Left hindlimb (tissue), 1 donor: ENCODE data around the gene EIF4E2.
A peak's percentile ranks its signal among the peaks of the same experiment; 100 is the strongest.
"Not testable (repeated sequence)": the region's sequence is repeated elsewhere in the genome, so short reads cannot be mapped to it uniquely, and the experiment has no call there.

Experiments used
- DNase-seq: peaks from one replicate; pipeline ENCODE4 v3.0.0-alpha.2; 2018

EIF4E2 gene

DNA sequence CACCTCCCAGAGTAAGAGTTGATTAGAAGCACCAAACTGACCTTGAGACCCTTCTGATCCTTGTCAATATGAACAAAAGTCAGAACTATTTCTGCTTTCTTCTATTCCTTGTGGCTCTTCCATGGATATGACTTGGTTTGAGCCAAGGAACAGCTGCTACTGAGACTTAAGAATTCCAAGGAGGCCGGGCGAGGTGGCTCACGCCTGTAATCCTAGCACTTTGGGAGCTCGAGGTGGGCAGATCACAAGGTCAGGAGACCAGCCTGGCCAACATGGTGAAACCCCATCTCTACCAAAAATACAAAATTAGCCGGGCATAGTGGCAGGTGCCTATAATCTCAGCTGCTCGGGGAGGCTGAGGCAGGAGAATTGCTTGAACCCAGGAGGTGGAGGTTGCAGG is 20.0 kb downstream of the EIF4E2 start:
- not testable (repeated sequence) for DNase-seq

- DNase-seq: no peak
Measured at GRCh38 chr2:232571026-232571474, 20.6 kb downstream of the EIF4E2 start.

- no peak for DNase-seq
Measured at GRCh38 chr2:232573042-232573441, 22.6 kb downstream of the EIF4E2 start.

GRCh38 chr2:232573771-232574435 is 23.4 kb downstream of the EIF4E2 start:
- DNase-seq: no peak

GRCh38 chr2:232574674-232575403 is 24.4 kb downstream of the EIF4E2 start:
- no peak for DNase-seq

- DNase-seq: no peak
Measured at GRCh38 chr2:232575404-232575746, 24.9 kb downstream of the EIF4E2 start.

GRCh38 chr2:232576995-232577394 is 26.5 kb downstream of the EIF4E2 start:
- DNase-seq: no peak

DNA sequence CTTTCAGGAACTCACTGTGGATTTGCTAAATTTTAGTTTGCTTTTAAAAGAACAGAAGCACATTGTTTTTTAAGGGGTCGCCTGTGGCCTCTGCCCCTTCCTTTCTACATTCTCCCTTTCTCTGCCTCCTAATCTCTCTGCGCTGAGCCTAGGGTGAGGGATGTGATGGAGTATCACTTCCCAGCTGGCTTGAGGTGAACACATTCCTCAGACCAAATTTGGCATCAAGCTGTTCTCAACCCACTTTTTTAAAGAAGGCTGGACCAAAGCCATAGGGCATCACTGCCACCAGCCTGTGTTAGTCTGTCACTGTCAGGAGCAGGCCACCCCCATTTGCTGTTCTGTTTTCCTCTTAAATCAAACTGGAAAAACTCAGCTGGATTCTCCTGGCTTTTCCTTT is 27.4 kb downstream of the EIF4E2 start:
- no peak for DNase-seq

DNA sequence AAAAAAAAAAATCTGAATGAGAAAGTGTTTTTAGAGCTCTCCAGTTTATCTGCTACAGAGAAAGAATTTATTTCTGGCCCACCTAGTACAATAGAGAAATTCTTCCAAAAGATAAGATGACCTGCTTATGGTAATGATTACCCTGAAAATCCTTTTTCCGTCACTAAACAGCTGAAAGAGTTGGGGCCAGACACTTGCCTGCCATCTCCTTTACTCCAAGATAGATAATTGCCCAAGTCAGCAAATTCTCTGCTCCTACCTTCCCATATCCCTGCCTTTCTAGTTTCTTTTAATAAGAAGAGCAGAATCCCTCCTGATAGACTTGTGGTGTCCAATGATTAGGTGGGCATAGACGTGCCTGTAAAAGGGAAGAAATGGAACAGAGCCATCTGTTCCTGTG is 28.1 kb downstream of the EIF4E2 start:
- no peak for DNase-seq

DNA sequence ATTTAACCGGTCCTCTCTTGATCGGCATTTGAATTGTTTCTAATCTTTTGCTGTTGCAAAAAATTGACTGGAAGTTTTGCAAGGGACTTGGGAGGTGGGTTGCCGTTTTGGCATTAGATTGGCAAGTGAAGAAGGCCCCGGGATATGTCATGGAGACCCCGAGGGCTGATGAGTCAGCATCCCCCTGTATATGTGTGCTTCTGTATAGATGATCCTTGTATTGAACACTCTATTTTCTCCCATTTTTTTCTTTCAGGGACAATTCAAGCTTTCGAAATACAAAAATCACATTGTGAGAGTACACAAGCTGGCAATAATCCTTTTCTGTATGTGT is 30.1 kb downstream of the EIF4E2 start:
- no peak for DNase-seq

GRCh38 chr2:232581725-232582124 is 31.2 kb downstream of the EIF4E2 start:
- no peak for DNase-seq

GRCh38 chr2:232584238-232584637 is 33.7 kb downstream of the EIF4E2 start:
- DNase-seq: no peak

- DNase-seq: no peak
Measured at GRCh38 chr2:232586943-232587505, 36.5 kb downstream of the EIF4E2 start.

GRCh38 chr2:232587512-232587911 is 37.0 kb downstream of the EIF4E2 start:
- no peak for DNase-seq

DNA sequence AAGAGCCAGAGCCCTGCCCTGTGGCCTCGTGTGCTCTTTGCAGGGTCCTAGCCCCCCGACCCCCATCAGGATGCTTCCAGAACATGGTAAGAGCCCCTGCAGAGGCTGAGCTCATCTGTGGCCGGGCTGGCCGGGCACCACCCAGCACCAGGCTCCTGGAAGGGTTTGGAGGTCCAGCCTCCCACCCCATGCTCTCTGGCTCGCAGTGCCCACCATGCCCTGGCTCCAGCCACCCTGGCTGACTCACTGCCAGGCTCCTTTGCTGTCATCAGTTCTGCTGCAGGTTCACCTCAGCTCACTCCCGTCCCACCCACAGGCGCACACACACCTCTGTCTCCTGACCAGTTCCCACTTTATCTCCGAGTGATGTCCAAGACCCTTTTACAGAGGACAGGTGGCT is 37.5 kb downstream of the EIF4E2 start:
- no peak for DNase-seq

DNA sequence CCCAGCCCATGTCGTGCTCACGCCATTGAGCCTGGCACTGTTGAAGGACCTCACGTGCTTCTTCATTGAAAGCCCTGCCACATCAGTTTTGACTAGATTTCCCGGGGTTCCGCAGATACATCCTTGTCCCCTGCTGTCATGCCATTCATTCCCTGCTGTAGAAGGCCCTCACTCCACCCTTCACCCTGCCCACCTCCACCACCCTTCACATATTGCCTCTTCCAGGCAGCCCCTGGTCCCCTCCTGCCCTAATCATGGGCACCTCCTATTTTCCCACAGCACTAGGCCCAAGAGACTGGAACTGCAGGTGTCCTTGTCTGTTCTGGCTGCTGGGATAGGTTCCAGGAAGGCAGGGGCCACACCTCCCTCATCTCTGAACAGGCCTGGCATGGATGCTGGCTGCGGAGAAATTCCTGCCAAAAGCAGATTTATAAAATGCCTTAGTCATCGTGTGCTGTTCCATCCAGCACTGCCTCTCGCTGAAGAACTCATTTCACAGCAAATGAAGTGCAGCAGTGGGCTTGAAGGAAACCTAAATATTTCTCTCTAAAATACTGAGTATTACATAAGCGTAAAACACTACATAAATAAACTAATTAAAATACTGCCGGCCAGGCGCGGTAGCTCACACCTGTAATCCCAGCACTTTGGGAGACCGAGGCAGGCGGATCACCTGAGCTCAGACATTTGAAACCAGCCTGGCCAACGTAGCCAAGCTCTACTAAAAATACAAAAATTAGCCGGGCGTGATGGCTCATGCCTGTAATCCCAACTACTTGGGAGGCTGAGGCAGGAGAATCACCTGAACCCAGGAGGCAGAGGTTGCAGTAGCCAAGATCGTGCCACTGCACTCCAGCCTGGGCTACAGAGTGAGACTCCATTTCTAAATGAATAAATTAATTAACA is 38.4 kb downstream of the EIF4E2 start:
- peak; percentile 74 for DNase-seq

GRCh38 chr2:232592772-232593395 is 42.4 kb downstream of the EIF4E2 start:
- no peak for DNase-seq

- DNase-seq: no peak
Measured at GRCh38 chr2:232593982-232594381, 43.5 kb downstream of the EIF4E2 start.

DNA sequence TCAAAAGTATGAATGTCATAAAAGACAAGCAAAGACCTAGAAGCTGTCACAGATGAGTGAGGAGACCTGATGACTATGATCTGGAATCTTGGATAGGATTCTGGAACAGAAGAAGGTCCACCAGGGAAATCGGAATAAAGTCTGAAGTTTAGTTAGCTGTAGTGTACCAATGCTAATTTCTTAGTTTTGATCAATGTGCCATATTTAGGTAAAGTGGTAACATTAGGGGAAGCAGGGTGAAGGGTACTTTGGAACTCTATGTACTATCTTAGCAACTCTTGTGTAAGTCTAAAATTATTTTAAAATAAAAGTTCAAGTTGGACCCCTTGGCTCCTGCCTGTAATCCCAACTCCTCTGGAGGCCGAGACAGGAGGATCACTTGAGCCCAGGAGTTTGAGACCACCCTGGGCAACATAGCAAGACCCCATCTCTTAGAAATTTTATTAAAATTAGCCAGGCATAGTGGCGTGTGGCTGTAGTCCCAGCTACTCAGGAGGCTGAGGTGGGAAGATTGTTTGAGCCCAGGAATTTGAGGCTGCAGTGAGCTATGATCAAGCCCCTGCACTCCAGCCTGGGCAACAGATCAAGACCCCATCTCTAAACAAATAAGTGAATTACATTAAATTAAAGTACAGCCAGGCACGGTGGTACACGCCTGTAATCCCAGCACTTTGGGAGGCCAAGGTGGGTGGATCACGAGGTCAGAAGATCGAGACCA is 47.0 kb downstream of the EIF4E2 start:
- no peak for DNase-seq

DNA sequence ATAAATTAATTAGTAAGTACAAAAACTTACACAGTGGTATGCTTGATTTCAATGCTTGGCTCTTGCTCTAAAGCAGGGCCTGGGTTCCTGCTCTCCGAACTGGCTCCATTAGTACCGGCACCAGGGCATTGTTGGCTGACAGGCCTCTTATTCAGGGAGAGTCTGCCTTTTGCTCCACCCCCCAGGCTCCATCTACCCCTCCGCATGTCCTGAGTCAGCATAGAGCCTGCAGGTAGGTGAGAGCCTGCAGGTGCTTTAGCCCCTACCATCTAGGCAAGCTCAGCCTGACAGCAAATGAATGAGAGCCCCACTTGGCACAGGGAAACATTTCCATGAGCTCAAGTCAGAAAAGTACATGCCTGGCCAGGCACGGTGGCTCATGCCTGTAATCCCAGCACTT is 47.8 kb downstream of the EIF4E2 start:
- DNase-seq: no peak

DNA sequence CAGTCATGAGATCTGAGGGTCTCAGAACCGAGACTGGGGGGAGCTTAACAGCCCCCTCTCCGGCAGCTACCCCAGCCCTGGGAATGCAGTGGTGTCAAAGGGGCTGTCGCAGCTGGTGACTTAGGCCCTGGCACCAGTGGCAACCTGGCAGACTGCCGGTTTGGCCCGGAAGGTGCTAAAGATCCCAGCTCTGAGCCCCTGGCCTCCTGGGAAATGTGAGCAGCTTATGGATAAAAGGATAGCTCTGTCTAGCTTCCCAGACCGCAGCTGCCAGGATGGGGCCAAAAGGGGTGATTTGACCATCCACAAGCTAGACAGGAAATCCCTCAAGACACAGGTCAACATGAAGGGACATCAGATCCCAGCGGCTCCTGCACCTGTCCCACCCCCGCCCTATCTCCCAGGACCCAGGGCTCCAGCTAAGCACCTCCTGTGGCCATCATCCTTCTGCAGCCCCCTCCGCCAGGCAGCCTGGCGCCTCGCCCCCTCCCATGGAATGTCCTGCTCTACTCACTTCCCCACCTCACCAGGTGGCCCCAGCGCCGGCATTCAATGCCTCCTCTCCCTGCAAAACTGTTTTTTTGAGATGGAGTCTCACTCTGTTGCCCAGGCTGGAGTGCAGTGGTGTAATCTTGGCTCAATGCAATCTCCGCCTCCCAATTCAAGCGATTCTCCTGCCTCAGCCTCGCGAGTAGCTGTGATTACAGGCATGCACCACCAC is 49.7 kb downstream of the EIF4E2 start:
- no peak for DNase-seq

DNA sequence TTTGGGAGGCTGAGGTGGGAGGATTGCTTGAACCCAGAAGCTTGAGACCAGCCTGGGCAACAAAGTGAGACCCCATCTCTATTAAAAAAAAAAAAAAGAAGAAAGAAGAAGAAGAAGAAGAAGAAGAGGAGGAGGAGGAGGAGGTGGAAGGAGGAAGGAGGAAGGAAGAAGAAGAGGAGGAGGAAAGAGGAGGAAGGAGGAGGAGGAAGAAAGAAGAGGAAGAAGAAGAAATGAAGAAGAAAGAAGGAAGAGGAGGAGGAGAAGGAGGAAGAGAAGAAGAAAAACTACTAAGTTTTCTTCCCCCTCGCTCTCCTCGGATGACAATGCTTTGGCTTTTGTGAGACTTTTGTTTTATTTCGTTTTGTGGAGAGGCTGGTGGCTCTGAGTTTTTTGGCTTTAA is 52.8 kb downstream of the EIF4E2 start:
- no peak for DNase-seq
